ENCODE data around the gene SMARCD2.

The SMARCD2 gene

DNA sequence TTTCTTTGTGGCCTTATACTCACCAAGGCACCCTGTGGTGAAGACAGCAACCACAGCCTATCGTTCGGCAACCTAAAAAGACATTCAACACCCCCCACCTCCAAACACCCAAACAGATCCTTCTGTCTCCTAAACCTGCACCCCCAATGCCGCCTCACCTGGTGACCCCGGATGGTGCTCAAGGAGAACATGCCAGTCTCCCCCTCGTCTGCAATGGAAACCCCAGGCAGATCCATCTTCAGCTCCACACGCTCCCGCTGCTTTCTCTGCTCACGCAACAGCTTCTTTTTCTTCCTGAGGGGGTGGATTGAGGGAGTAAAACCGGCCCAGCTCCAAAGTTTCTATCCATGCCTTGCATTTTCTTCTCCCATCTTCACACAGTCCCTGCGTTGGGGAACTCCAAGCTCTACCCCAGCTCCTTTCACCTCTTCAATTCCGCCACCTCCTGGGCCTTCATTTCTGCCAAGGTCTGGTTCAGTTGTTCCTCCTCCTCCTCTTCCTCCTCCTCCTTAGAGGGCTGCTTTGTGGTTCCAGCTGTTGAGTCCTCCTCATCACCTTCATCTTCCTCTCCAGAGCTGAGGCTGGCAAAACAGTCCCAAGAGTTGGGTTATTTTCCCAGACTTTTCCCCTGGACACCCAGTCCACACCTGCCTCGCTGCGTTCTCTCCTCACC lies 18.7 kb downstream of the SMARCD2 start:
- peaks cover 22% of the 10 kb centered on the region for H4K20me1 ChIP-seq (ENCODE audit: insufficient read depth, low read length, poor library complexity, severe bottlenecking)
- peaks cover 82% of the 10 kb centered on the region for H3K79me2 ChIP-seq (ENCODE audit: insufficient read depth, low read length)
- peaks cover 9% of the 10 kb centered on the region; the same call in 1 of the 2 replicates for H3F3A ChIP-seq (ENCODE audit: low read depth)
- H3K36me3 ChIP-seq (ENCODE audit: insufficient read depth, low read length): peaks cover 60% of the 10 kb centered on the region
- no peaks in the 10 kb centered on the region for H3K9me3 ChIP-seq (ENCODE audit: insufficient read depth, low read depth, low read length)
- peaks cover 60% of the 10 kb centered on the region for H3K4me1 ChIP-seq (ENCODE audit: insufficient read depth, low read length, poor library complexity, severe bottlenecking)
- TF ChIP-seq CTCF (conservative IDR thresholded peaks at IDR 0.05; ENCODE audit: low read length) (no peak), EZH2phosphoT487 (IDR thresholded peaks at IDR 0.05; ENCODE audit: borderline replicate concordance) (no peak)
- H3K4me2 ChIP-seq (ENCODE audit: low read depth, low read length, poor library complexity, severe bottlenecking): peak overlapping the region; percentile 17
- no peaks in the 10 kb centered on the region for H3K9me2 ChIP-seq (replicated peaks; ENCODE audit: low read depth, low read length)
- H3K4me3 ChIP-seq (ENCODE audit: low read length, poor library complexity, severe bottlenecking): no peak overlapping the region
- H3K9ac ChIP-seq (ENCODE audit: low read depth, low read length, poor library complexity, severe bottlenecking): no peak overlapping the region
- H3K27me3 ChIP-seq (ENCODE audit: insufficient read depth, low read length, poor library complexity, severe bottlenecking): no peaks in the 10 kb centered on the region
- H2AFZ ChIP-seq (ENCODE audit: low read length): no peak overlapping the region

DNA sequence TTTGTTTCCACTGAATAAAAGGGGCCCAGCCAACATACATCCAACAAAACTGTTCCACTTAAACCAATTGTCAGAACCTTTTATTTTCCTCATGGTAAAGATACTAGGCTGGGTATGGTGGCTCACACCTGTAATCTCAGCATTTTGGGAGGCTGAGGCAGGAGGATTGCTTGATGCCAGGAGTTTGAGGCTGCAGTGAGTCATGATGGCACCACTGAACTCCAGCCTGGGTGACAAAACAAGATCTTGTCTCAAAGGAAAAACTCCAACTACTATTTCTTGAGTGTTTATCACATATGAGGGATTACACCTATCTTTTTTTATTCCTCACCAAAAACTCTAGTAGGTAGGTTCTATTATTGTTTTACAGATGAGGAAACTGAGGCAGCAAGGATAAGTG lies 19.9 kb downstream of the SMARCD2 start:
- peak overlapping the region; percentile 67 for H3K4me3 ChIP-seq (ENCODE audit: low read length, poor library complexity, severe bottlenecking)
- H3F3A ChIP-seq (ENCODE audit: low read depth): peaks cover 11% of the 10 kb centered on the region; the same call in 1 of the 2 replicates
- H3K9me2 ChIP-seq (replicated peaks; ENCODE audit: low read depth, low read length): no peaks in the 10 kb centered on the region
- H3K9ac ChIP-seq (ENCODE audit: low read depth, low read length, poor library complexity, severe bottlenecking): peak overlapping the region; percentile 69
- peaks cover 11% of the 10 kb centered on the region for H4K20me1 ChIP-seq (ENCODE audit: insufficient read depth, low read length, poor library complexity, severe bottlenecking)
- no peak overlapping the region for H2AFZ ChIP-seq (ENCODE audit: low read length)
- peaks cover 82% of the 10 kb centered on the region for H3K79me2 ChIP-seq (ENCODE audit: insufficient read depth, low read length)
- peak overlapping the region; percentile 76 for H3K4me2 ChIP-seq (ENCODE audit: low read depth, low read length, poor library complexity, severe bottlenecking)
- peaks cover 61% of the 10 kb centered on the region for H3K4me1 ChIP-seq (ENCODE audit: insufficient read depth, low read length, poor library complexity, severe bottlenecking)
- H3K36me3 ChIP-seq (ENCODE audit: insufficient read depth, low read length): peaks cover 73% of the 10 kb centered on the region
- no peaks in the 10 kb centered on the region for H3K9me3 ChIP-seq (ENCODE audit: insufficient read depth, low read depth, low read length)
- H3K27me3 ChIP-seq (ENCODE audit: insufficient read depth, low read length, poor library complexity, severe bottlenecking): no peaks in the 10 kb centered on the region
- no peak for TF ChIP-seq CTCF (conservative IDR thresholded peaks at IDR 0.05; ENCODE audit: low read length)
- no peak for TF ChIP-seq EZH2phosphoT487 (IDR thresholded peaks at IDR 0.05; ENCODE audit: borderline replicate concordance)

DNA sequence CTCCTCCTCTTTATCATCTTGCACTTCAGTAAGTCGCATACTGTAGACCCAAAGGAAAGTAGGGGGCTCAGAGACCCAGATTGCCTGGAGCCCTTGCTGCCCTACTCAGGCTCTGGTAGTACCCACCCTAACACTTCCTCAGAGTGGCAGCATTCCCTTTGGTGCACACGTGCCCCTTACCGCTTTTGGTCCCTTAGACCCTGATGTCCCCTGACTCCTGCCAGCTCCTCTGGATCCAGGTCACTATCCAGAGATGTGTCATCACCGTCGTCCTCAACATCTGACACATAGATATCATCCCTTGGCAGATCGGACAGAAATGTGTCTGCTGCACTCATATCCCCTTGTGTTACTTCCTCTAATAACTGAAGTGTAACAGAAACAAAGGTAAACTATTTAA lies 20.7 kb downstream of the SMARCD2 start:
- Histone ChIP-seq H3K4me2 (ENCODE audit: low read depth, low read length, poor library complexity, severe bottlenecking) (peak overlapping the region; percentile 76), H3K4me3 (ENCODE audit: low read length, poor library complexity, severe bottlenecking) (peak overlapping the region; percentile 67), H3K9me2 (replicated peaks; ENCODE audit: low read depth, low read length) (no peaks in the 10 kb centered on the region), H3K9me3 (ENCODE audit: insufficient read depth, low read depth, low read length) (no peaks in the 10 kb centered on the region), H3K4me1 (ENCODE audit: insufficient read depth, low read length, poor library complexity, severe bottlenecking) (peaks cover 61% of the 10 kb centered on the region), H2AFZ (ENCODE audit: low read length) (no peak overlapping the region), H3K79me2 (ENCODE audit: insufficient read depth, low read length) (peaks cover 85% of the 10 kb centered on the region), H3K9ac (ENCODE audit: low read depth, low read length, poor library complexity, severe bottlenecking) (peak overlapping the region; percentile 69), H4K20me1 (ENCODE audit: insufficient read depth, low read length, poor library complexity, severe bottlenecking) (peaks cover 11% of the 10 kb centered on the region), H3F3A (ENCODE audit: low read depth) (peaks cover 11% of the 10 kb centered on the region; the same call in 1 of the 2 replicates), H3K36me3 (ENCODE audit: insufficient read depth, low read length) (peaks cover 80% of the 10 kb centered on the region), H3K27me3 (ENCODE audit: insufficient read depth, low read length, poor library complexity, severe bottlenecking) (no peaks in the 10 kb centered on the region)
- TF ChIP-seq EZH2phosphoT487 (IDR thresholded peaks at IDR 0.05; ENCODE audit: borderline replicate concordance) (no peak), CTCF (conservative IDR thresholded peaks at IDR 0.05; ENCODE audit: low read length) (no peak)

All from Loucy (cell line).